PC-9 (cell line): ENCODE measurements around the gene KATNA1. TPM values are rescaled to one million over a fixed set of nuclear protein-coding genes. Genes with fewer than 3 reads are reported as not detected.

ENCODE experiments used
- BruUV-seq: library from RNA; stranded (reverse); fragments of 400-500 nt; replicated peaks from 2 replicates; lab custom pipeline; 2021; lab: Mats Ljungman, UMichigan
- CTCF ChIA-PET: fragments of 300-600 bp; sonication (Branson Sonifier 250); formaldehyde crosslinking; loops from one replicate; lab custom pipeline; 2022; ENCODE audit warnings: antibody characterized with exemption; lab: Charles Lee
- POLR2A ChIA-PET: fragments of 300-600 bp; sonication (Branson Sonifier 250); formaldehyde crosslinking; loops from one replicate; lab custom pipeline; 2022; ENCODE audit warnings: antibody characterized with exemption; ENCODE audit not compliant: unreplicated experiment; lab: Charles Lee
- DNase-seq, 2 experiments: peaks; one replicate each; pipeline versions ENCODE4 v3.0.0 to v3.0.0-alpha.2; 2015 to 2022; ENCODE audit warnings: mixed read lengths in 1 of 2
- H2AFZ ChIP-seq: fragments of 200-600 bp; sonication (generic); 2 replicates; pipeline ENCODE4 v1.8.1; 2017; ENCODE audit warnings: antibody characterized with exemption
- H3F3A ChIP-seq: fragments of 200-600 bp; sonication (generic); 2 replicates; pipeline ENCODE4 v1.8.1; 2017; ENCODE audit warnings: antibody characterized with exemption, mild to moderate bottlenecking, low read depth; ENCODE audit not compliant: insufficient read depth
- H3K27ac ChIP-seq: fragments of 200-600 bp; sonication (generic); 2 replicates; pipeline ENCODE4 v1.6.1; 2016; ENCODE audit warnings: mixed run types
- H3K27me3 ChIP-seq: fragments of 200-600 bp; sonication (generic); 2 replicates; pipeline ENCODE4 v1.6.1; 2016; ENCODE audit warnings: low read depth, mixed run types; ENCODE audit not compliant: insufficient read depth
- H3K36me3 ChIP-seq: fragments of 200-600 bp; sonication (generic); 2 replicates; pipeline ENCODE4 v1.6.1; 2016; ENCODE audit warnings: low read depth, mixed run types
- H3K4me1 ChIP-seq: fragments of 200-600 bp; sonication (generic); replicated peaks from 2 replicates; pipeline ENCODE4 v1.6.1; 2016; ENCODE audit warnings: mixed run types; ENCODE audit not compliant: insufficient read depth
- H3K4me2 ChIP-seq: fragments of 200-600 bp; sonication (generic); 2 replicates; pipeline ENCODE4 v1.6.1; 2017; ENCODE audit warnings: mixed run types
- H3K4me3 ChIP-seq: fragments of 200-600 bp; sonication (generic); 2 replicates; pipeline ENCODE4 v1.6.1; 2016; ENCODE audit warnings: mixed run types
- H3K79me2 ChIP-seq: fragments of 200-600 bp; sonication (generic); 2 replicates; pipeline ENCODE4 v1.6.1; 2017; ENCODE audit warnings: low read depth, mixed run types
- H3K9me2 ChIP-seq: fragments of 200-600 bp; sonication (generic); 2 replicates; pipeline ENCODE4 v1.8.1; 2017; ENCODE audit warnings: mild to moderate bottlenecking; ENCODE audit not compliant: insufficient read depth
- H3K9me3 ChIP-seq: fragments of 200-600 bp; sonication (generic); 2 replicates; pipeline ENCODE4 v1.8.1; 2016; ENCODE audit warnings: low read depth; ENCODE audit not compliant: insufficient read depth
- H4K20me1 ChIP-seq: fragments of 200-600 bp; sonication (generic); 2 replicates; pipeline ENCODE4 v1.8.1; 2017; ENCODE audit not compliant: insufficient read depth
- CTCF ChIP-seq: fragments of 200-600 bp; sonication (generic); conservative IDR thresholded peaks from 2 replicates; pipeline ENCODE4 v1.6.1; 2017; ENCODE audit warnings: mixed run types, antibody characterized with exemption, mild to moderate bottlenecking, moderate library complexity
- EZH2 ChIP-seq: fragments of 200-600 bp; sonication (generic); IDR thresholded peaks from 2 replicates; pipeline ENCODE4 v1.8.0; 2017; ENCODE audit warnings: antibody characterized with exemption, low read depth
- intact Hi-C: fragments of 100-400 bp; cut with micrococcal nuclease; formaldehyde crosslinking; loops from one replicate; pipeline ENCODE4 v1.10.0; 2022; ENCODE audit not compliant: unreplicated experiment
- total RNA-seq: library from RNA; stranded (reverse); gene quantifications from 2 replicates; pipeline ENCODE4 v1.2.3, GENCODE V29; 2021

The KATNA1 gene
- total RNA-seq, 1 experiment from 2014 or later: 16.1 TPM

GRCh38 chr6:149694921-149695320 lies 46.4 kb upstream of the KATNA1 start:
- no peaks in the 10 kb centered on the region for H3K9me3 ChIP-seq
- H4K20me1 ChIP-seq: peaks cover 7% of the 10 kb centered on the region
- H3K4me3 ChIP-seq: no peak overlapping the region
- BruUV-seq: no TSS peak
- no peak overlapping the region for H2AFZ ChIP-seq
- DNase-seq: no peak
- no peaks in the 10 kb centered on the region for H3K27me3 ChIP-seq
- ChIA-PET POLR2A (no interaction called here), CTCF (no interaction called here)
- TF ChIP-seq CTCF: no peak
- no peak for TF ChIP-seq EZH2
- no peak overlapping the region for H3K27ac ChIP-seq
- H3K9me2 ChIP-seq: no peaks in the 10 kb centered on the region
- intact Hi-C loops: no loop called here
- peaks cover 20% of the 10 kb centered on the region for H3K79me2 ChIP-seq
- H3K4me2 ChIP-seq: no peak overlapping the region
- 0 out of 2 replicates have a peak, but pooled peaks cover 7% of the 10 kb centered on the region for H3F3A ChIP-seq
- H3K4me1 ChIP-seq: no peaks in the 10 kb centered on the region
- peaks cover 2% of the 10 kb centered on the region for H3K36me3 ChIP-seq

GRCh38 chr6:149691201-149691600 lies 42.7 kb upstream of the KATNA1 start:
- TF ChIP-seq CTCF: no peak
- TF ChIP-seq EZH2: no peak
- Histone ChIP-seq H2AFZ (no peak overlapping the region), H3K27me3 (no peaks in the 10 kb centered on the region), H3K36me3 (peaks cover 2% of the 10 kb centered on the region; the same call in 1 of the 2 replicates), H3F3A (peaks cover 5% of the 10 kb centered on the region; the same call in 1 of the 2 replicates), H3K27ac (no peak overlapping the region), H3K4me2 (no peak overlapping the region), H3K9me2 (no peaks in the 10 kb centered on the region), H4K20me1 (peaks cover 2% of the 10 kb centered on the region; the same call in 1 of the 2 replicates), H3K4me3 (no peak overlapping the region), H3K79me2 (no peaks in the 10 kb centered on the region; the same call in 1 of the 2 replicates), H3K4me1 (no peaks in the 10 kb centered on the region), H3K9me3 (no peaks in the 10 kb centered on the region)
- BruUV-seq: no TSS peak
- intact Hi-C loops: no loop called here
- CTCF ChIA-PET: no interaction called here
- DNase-seq: no peak
- POLR2A ChIA-PET: no interaction called here

GRCh38 chr6:149686230-149686629 lies 37.7 kb upstream of the KATNA1 start:
- CTCF ChIA-PET: no interaction called here
- Histone ChIP-seq H3F3A (peaks cover 5% of the 10 kb centered on the region; the same call in 1 of the 2 replicates), H3K27ac (no peak overlapping the region), H2AFZ (no peak overlapping the region), H3K36me3 (no peaks in the 10 kb centered on the region), H3K9me3 (no peaks in the 10 kb centered on the region), H3K79me2 (no peaks in the 10 kb centered on the region), H3K27me3 (no peaks in the 10 kb centered on the region), H3K9me2 (no peaks in the 10 kb centered on the region), H3K4me2 (no peak overlapping the region), H3K4me1 (no peaks in the 10 kb centered on the region), H3K4me3 (no peak overlapping the region), H4K20me1 (peaks cover 5% of the 10 kb centered on the region; the same call in 1 of the 2 replicates)
- intact Hi-C loops: no loop called here
- BruUV-seq: no TSS peak
- POLR2A ChIA-PET: no interaction called here
- TF ChIP-seq EZH2: no peak
- DNase-seq: no peak
